Effector CD8-positive, alpha-beta T cell (primary cell): ENCODE data around the gene MOCOS.

ENCODE experiments used
- DNase-seq: peaks from one replicate; lab custom pipeline; 2025; lab: John Stamatoyannopoulos, UW

MOCOS gene

GRCh38 chr18:36273347-36273746 lies 86.0 kb downstream of the MOCOS start:
- DNase-seq, result no peak

DNA sequence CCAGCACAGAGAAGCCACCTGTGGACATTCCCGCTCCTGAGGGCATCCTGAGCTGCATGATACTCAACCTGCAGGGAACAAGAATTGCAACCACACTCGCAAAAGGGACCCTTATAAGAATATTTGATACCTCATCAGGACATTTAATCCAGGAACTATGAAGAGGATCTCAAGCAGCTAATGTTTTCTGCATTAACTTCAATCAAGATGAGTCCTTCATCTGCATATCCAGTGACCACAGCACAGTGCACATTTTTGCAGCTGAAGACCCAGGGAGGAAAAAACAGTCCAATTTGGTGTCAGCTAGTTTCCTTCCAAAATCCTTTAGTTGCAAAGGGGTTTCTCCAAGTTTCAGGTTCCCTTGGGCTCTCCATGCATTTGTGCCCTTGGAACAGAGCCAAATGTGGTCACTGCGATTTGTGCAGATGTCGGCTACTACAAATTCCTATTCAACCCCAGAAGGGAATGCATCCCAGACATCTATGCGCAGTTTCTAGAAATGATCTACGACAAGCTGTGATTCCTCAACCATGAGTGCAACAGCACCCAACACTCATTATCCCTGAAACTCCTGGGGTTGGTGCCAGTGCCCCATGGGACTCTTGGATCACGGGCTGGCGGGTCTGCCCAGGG lies 86.9 kb downstream of the MOCOS start:
- DNase-seq, result no peak

DNA sequence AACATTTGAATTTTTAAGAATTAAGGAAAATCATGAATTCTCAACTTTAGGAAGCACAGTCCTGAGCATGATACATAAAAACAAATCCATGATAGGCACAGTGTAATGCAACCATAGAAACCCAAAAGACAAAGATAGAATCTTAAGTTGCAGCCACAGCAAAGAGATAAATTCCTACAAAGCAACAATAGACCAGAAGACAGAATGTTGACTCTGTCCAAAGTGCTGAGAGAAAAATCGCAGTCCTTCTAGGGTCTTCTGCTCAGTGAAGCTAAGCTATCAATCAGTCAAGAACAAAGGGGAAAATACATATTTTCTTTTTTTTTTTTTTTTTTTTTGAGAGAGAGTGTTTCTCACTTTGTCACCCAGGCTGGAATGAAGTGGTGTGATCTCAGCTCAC lies 88.3 kb downstream of the MOCOS start:
- DNase-seq, result no peak

DNA sequence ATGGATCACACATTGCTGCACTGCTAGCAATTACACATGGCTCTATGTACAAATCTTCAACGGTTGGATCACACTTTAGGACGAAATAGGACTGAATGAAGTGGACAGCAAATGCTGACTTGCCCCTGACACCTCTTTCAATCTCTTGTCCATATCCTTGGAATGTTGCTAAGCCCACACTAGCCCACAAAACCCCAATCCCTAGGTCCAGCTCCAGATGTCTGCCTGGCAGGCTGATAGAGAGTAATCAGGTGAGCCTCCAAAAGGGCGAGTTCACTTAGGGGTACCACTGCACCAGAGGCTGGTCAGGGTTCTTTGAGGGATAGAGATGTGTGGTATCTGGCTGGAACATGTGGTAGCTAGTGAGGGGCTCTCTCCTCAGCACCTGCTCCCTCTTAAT lies 91.7 kb downstream of the MOCOS start:
- no peak for DNase-seq

- DNase-seq, result no peak
These were observed 94.6 kb downstream of the MOCOS start for GRCh38 chr18:36281936-36282335.

DNA sequence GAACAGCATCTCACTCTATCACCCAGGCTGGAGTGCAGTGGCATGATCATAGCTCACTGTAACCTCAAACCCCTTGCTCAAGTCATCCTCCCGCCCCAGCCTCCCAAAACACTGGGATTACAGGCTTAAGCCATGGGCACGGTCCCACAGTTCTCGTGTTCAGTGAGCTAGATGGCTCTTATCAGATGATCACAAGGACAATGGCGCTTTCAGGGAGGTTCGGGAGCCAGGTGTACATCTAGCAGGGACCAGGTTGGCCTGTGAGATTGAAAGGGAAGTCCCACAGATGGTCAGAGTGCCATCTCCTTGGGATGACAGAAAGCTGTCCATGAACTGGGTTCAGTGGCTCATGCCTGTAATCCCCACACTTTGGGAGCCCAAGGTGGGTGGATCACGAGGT lies 96.2 kb downstream of the MOCOS start:
- DNase-seq, result no peak

DNA sequence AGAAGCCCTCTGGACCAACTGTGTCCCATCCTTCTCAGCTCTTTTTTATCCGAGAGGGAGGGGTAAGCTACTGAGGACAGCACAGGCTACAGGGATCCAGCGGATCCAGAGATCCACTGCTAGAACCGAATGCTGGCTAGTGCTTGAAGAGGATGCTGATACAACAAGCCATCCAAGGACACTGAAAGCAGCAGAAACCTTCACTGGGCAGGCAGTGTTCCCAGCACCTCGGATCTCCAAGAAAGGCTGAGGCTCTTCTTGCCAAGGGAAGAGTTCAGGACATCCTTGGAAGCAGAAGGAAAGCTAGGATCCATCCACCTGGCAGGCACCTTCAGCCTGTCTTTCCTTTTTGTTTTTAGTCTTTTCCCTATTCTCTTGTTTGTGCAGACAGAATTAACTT lies 97.0 kb downstream of the MOCOS start:
- DNase-seq, result no peak

GRCh38 chr18:36284671-36285295 lies 97.5 kb downstream of the MOCOS start:
- DNase-seq, result peak; percentile 3

- no peak for DNase-seq
These were observed 100.4 kb downstream of the MOCOS start for GRCh38 chr18:36287653-36288052.

- DNase-seq, result no peak
These were observed 101.4 kb downstream of the MOCOS start for GRCh38 chr18:36288689-36289088.

GRCh38 chr18:36294031-36294430 lies 106.7 kb downstream of the MOCOS start:
- no peak for DNase-seq

DNA sequence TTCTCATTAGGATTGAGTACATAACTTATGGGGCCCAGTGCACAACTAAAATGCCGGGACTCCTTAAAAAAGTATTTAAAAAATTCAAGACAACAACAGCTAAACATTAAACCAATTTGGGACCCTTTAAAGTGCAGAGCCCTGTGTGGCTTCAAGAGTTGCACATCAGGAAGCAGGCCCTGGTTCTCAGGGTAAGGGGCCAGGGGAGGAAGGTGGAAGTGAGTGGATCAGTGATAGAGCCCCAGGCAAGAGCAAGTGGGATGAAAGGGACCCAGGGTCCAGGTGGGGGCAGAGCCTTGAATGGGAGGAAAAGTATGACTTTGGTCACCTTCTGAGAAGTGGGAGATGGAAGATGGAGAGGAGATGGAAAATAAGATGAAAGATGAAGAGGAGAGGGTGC lies 107.9 kb downstream of the MOCOS start:
- no peak for DNase-seq

DNA sequence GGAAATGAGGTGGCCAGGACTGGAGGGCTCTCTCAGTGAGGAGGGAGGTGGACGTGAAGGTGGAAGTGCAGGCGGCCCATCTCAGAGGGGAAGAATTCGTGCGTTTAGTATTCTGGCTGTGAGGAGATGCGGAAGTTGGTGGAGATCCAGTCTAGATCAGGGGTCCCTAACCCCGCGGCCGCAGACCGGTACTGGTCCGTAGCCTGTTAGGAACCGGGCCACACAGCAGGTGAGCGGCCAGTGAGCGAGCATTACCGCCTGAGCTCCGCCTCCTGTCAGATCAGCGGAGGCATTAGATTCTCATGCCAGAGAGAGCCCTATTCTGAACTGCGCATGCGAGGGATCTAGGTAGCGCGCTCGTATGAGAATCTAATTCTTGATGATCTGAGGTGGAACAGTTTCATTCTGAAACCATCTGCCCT lies 108.6 kb downstream of the MOCOS start:
- no peak for DNase-seq

DNA sequence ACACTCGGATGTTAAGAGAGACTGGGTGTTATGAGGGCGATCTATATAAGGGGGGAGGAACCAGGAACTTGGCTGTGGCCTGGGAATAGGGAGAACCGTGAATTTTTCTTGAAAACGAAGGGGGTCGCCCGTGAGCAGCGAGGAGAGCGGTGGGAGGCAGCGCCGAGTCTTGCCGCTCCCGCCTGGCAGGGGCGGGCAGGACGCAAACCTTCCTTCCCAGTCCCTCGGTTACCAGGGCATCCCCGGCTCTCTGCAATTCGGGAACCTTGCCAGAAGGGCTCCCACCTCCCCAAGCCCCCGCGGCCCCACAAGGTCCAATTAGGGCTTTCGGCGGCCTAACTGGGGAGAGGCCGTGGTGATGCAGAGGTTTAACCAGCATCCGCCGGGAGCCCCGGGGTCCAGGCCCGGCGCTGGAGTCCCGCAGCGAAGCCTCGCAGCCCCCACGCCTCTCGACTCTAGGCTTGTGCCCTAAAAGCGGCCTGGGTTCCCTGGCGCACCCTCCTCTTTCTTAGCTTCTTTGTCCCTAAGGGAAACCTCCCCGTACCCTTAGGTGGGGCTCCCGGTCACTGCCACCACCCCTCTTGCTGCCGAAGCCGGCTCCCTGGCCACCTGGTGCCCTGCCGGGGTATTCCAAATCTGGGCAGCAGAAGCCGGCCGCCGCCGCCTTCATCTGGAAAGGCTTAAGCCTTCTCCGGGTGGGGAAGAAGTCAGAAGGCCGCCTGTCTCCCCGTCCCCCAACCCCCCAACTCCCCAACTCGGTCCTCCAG lies 109.5 kb downstream of the MOCOS start:
- DNase-seq, result no peak

- DNase-seq, result no peak
These were observed 110.3 kb downstream of the MOCOS start, which contains the start of gene FHOD3 for GRCh38 chr18:36297417-36298125. Gene FHOD3, plus strand, starts transcription at chr18:36297713. Its CDS starts 123 bp downstream, at chr18:36297836.

GRCh38 chr18:36298126-36298741 lies 110.9 kb downstream of the MOCOS start:
- DNase-seq, result no peak

DNA sequence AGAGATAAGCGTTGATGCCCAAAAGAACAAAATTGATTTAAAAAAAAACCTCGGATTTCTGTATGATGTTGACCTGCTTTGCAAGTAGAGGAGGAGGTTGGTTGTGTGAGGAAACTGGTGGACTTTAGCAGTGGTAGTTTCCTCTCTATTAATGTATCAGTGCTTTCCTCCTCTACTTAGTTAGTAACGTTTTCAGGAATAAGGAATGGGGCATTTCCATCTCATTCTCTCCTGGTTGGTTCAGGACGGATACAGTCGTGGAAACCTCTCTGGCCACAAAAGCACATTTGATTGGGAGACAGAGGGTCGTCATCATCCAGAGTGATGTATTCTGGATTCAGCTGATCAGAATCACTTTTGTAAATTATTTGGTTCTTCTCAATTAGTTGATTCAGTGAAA lies 111.7 kb downstream of the MOCOS start:
- DNase-seq, result no peak

DNA sequence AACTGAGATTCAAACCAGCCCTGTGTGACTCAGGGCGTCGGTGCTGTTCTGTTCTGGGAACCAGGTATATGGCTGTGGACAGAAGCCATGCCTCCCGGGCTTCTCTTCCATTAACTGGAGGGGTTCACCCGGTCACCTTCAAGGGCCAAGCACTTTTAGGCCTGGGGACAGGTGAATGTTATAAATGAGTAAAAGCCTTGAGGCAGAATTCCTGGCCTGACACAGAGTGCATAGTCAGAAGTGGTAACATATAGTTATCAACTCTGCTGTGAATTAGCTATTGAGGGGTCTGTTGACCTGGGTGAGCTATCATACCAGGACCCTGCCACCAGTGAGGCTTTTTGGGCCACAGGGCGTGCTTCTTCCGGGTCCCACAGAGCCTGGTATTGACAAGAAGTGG lies 112.9 kb downstream of the MOCOS start:
- DNase-seq, result no peak

DNA sequence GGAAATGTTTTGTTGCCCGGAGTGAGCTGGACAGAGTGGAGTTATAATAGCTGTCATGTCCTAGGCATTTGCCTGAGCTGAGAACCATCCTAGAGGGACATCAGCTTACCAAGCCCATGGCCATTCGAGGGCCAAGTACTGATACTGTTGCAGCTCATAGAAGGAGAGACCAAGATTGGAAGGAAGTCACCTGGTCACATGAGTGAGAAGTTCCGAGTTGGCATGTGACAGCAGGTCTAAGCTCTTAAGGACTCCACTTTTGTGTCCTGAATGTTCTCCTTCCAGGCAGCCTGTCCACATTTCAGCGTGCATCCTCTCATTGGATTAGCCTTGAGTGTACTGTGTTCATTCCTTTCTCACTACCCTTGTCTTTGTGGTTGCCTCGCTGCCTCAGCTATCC lies 114.6 kb downstream of the MOCOS start:
- no peak for DNase-seq

DNA sequence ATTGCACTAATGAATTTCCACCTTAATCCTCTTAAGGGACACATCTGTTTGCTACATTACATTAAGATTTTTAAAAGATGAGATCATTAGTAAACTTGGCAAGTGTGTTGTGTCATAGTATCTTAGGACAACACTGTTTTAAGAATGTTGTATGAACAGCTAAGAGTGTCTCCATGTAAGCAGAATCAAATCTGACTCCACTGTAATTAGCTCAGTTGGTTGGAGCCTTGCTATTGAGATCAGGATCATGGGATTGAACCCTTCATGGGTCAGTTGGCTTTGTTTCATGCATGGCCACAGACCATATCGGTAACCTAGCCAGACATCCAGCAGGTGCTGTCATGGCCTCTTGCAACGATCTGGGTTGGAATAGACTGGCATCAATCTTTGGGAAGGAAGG lies 115.4 kb downstream of the MOCOS start:
- DNase-seq, result no peak

GRCh38 chr18:36303211-36303844 lies 116.0 kb downstream of the MOCOS start:
- no peak for DNase-seq

GRCh38 chr18:36304723-36305122 lies 117.4 kb downstream of the MOCOS start:
- no peak for DNase-seq
